ENCODE measurements around the gene CGNL1.

GRCh38 chr15:57380854-57381253 is 4.5 kb downstream of the CGNL1 start:
- TF ChIP-seq USF1 (IDR thresholded peaks at IDR 0.05) = no peak
- no peak for TF ChIP-seq ZBTB7A (IDR thresholded peaks at IDR 0.05; ENCODE audit: low read depth)
- no peak for TF ChIP-seq EP300 (IDR thresholded peaks at IDR 0.05; ENCODE audit: borderline replicate concordance)
- no peak for TF ChIP-seq REST (IDR thresholded peaks at IDR 0.05; ENCODE audit: low read depth)
- no peak for TF ChIP-seq TCF12 (IDR thresholded peaks at IDR 0.05; ENCODE audit: low read depth)
- no peak for TF ChIP-seq TAF1 (IDR thresholded peaks at IDR 0.05; ENCODE audit: low read depth)
- no peak for TF ChIP-seq MAX (IDR thresholded peaks at IDR 0.05)
- TF ChIP-seq YY1 (IDR thresholded peaks at IDR 0.05; ENCODE audit: low read depth) = no peak
- TF ChIP-seq RAD21 (IDR thresholded peaks at IDR 0.05; ENCODE audit: low read depth) = no peak
- TF ChIP-seq CREB1 (IDR thresholded peaks at IDR 0.05; ENCODE audit: low read depth) = no peak
